HepG2 (cell line): ENCODE data around the gene SMARCA4. TPM values are rescaled to one million over a fixed set of nuclear protein-coding genes. Genes with fewer than 3 reads are reported as not detected.
A peak's percentile ranks its signal among the peaks of the same experiment; 100 is the strongest.

Source experiments
- AGO1 ChIP-seq: fragments of 200-400 bp; formaldehyde crosslinking; IDR thresholded peaks from 2 replicates; pipeline ENCODE4 v1.6.1; 2017; ENCODE audit warnings: mild to moderate bottlenecking, low read depth, low read length, moderate library complexity; ENCODE audit not compliant: poor library complexity, severe bottlenecking
- AGO2 ChIP-seq: fragments of 200-400 bp; formaldehyde crosslinking; optimal IDR thresholded peaks from 2 replicates; pipeline ENCODE3; 2017; ENCODE audit warnings: mild to moderate bottlenecking, low read depth, low read length, moderate library complexity
- CREB3 ChIP-seq: sonication (generic); formaldehyde crosslinking; IDR thresholded peaks from 2 replicates; pipeline ENCODE4 v1.5.0; 2020; ENCODE audit warnings: missing genetic modification reagents
- GMEB2 ChIP-seq: IDR thresholded peaks from 2 replicates; pipeline ENCODE4 v1.6.1; 2016; ENCODE audit warnings: missing biosample characterization, missing genetic modification reagents, low read depth
- HOMEZ ChIP-seq: IDR thresholded peaks from 2 replicates; pipeline ENCODE4 v1.6.1; 2016; ENCODE audit warnings: low read depth
- MAX ChIP-seq: IDR thresholded peaks from 2 replicates; pipeline ENCODE4 v1.6.1; 2012; ENCODE audit warnings: inconsistent platforms
- MBD4 ChIP-seq: IDR thresholded peaks from 2 replicates; pipeline ENCODE4 v1.6.1; 2012; ENCODE audit warnings: low read length, inconsistent platforms, borderline replicate concordance
- MTA3 ChIP-seq: sonication (generic); formaldehyde crosslinking; IDR thresholded peaks from 2 replicates; pipeline ENCODE4 v1.4.0; 2020; ENCODE audit warnings: missing genetic modification reagents
- PHF8 ChIP-seq: sonication (generic); formaldehyde crosslinking; IDR thresholded peaks from 2 replicates; pipeline ENCODE4 v1.5.0; 2020; ENCODE audit warnings: missing genetic modification reagents
- POLR2A ChIP-seq, 2 experiments: IDR thresholded peaks; 2 replicates each; pipeline ENCODE4 v1.6.1; 2011; ENCODE audit warnings: low read depth in 2 of 2, low read length in 2 of 2, mild to moderate bottlenecking in 1 of 2, moderate library complexity in 1 of 2; ENCODE audit not compliant: insufficient read depth in 1 of 2
- POLR2G ChIP-seq: fragments of 200-400 bp; formaldehyde crosslinking; IDR thresholded peaks from 2 replicates; pipeline ENCODE4 v1.6.1; 2018; ENCODE audit warnings: mild to moderate bottlenecking, low read depth, low read length, moderate library complexity
- SAP130 ChIP-seq: IDR thresholded peaks from 2 replicates; pipeline ENCODE4 v1.6.1; 2016; ENCODE audit warnings: low read depth
- TOE1 ChIP-seq: sonication (generic); formaldehyde crosslinking; IDR thresholded peaks from 2 replicates; pipeline ENCODE4 v1.4.0; 2020; ENCODE audit warnings: mild to moderate bottlenecking, missing genetic modification reagents
- ZFYVE20 ChIP-seq: sonication (generic); formaldehyde crosslinking; IDR thresholded peaks from 2 replicates; pipeline ENCODE4 v1.8.0; 2023; ENCODE audit warnings: low read depth, mild to moderate bottlenecking, moderate library complexity, missing genetic modification reagents, borderline replicate concordance
- ZNF232 ChIP-seq: sonication (generic); formaldehyde crosslinking; IDR thresholded peaks from 2 replicates; pipeline ENCODE4 v1.4.0; 2020; ENCODE audit warnings: missing genetic modification reagents, borderline replicate concordance
- ZNF451 ChIP-seq: sonication (generic); formaldehyde crosslinking; IDR thresholded peaks from 2 replicates; pipeline ENCODE4 v1.5.0; 2020; ENCODE audit warnings: mild to moderate bottlenecking, missing genetic modification reagents
- polyA plus RNA-seq, 8 experiments: library from polyadenylated mRNA; depleted of rRNA in 3 of 8; stranded (reverse) in 7 of 8; unstranded in 1 of 8; fragments of >200 nt; fragmentation: Illumina TruSeq in 4 of 8; extraction: Trizol in 4 of 8; gene quantifications; 2 replicates each; pipeline versions ENCODE4 v1.2.1 to v1.2.3, GENCODE V29; 2011 to 2016; ENCODE audit warnings: low read depth in 4 of 8, missing spikeins in 1 of 8, mixed read lengths in 1 of 8; ENCODE audit not compliant: insufficient read depth in 1 of 8
- total RNA-seq, 5 experiments: library from RNA; depleted of rRNA; stranded (reverse); fragments of >200 nt; fragmentation: Illumina TruSeq; extraction: Trizol; gene quantifications; 2 replicates each; pipeline ENCODE4 v1.2.3, GENCODE V29; 2016; ENCODE audit warnings: low read depth in 1 of 5
- TF ChIP-seq, protein P1 (sequence below): sonication (generic); formaldehyde crosslinking; IDR thresholded peaks from 2 replicates; pipeline ENCODE4 v1.5.1; 2020; ENCODE audit warnings: missing genetic modification reagents, mild to moderate bottlenecking, borderline replicate concordance
- TF ChIP-seq, protein P2 (sequence below): sonication (generic); formaldehyde crosslinking; IDR thresholded peaks from 2 replicates; pipeline ENCODE4 v1.4.0; 2020; ENCODE audit warnings: missing genetic modification reagents, borderline replicate concordance
- TF ChIP-seq, protein P3 (sequence below): IDR thresholded peaks from 2 replicates; pipeline ENCODE4 v1.6.1; 2016; ENCODE audit warnings: control low read depth

Gene SMARCA4
- total and polyA plus RNA-seq, 2 of the 13 experiments (the other 11 are each of a cell fraction or from before 2014, with no cell fraction given) = 25.4 to 45.9 TPM

GRCh38 chr19:10921910-10922637, 38.8 kb upstream of the SMARCA4 start (continued):
- TF ChIP-seq, protein P1, sequence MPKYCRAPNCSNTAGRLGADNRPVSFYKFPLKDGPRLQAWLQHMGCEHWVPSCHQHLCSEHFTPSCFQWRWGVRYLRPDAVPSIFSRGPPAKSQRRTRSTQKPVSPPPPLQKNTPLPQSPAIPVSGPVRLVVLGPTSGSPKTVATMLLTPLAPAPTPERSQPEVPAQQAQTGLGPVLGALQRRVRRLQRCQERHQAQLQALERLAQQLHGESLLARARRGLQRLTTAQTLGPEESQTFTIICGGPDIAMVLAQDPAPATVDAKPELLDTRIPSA (CRISPR knock-in tag) = no peak
- TF ChIP-seq ZNF232 (CRISPR knock-in tag) (no peak), HOMEZ (CRISPR knock-in tag) (no peak), POLR2A (IDR thresholded peaks at IDR 0.05; ENCODE audit: insufficient read depth in 1 of 2, low read depth in 2 of 2, low read length in 2 of 2) (peak in 1 of 2 experiments; percentile 24; a peak in 1 of 4 replicates), MAX (no peak), CREB3 (CRISPR knock-in tag) (no peak), MTA3 (no peak), AGO1 (peak; percentile 63), PHF8 (CRISPR knock-in tag) (no peak), AGO2 (peak; percentile 66), GMEB2 (CRISPR knock-in tag) (no peak), SAP130 (no peak), TOE1 (CRISPR knock-in tag) (no peak), ZNF451 (CRISPR knock-in tag) (no peak), POLR2G (0 out of 2 replicates have a peak, but pooled peaks have one; percentile 44), MBD4 (no peak), ZFYVE20 (CRISPR knock-in tag) (no peak)
- TF ChIP-seq, protein P2, sequence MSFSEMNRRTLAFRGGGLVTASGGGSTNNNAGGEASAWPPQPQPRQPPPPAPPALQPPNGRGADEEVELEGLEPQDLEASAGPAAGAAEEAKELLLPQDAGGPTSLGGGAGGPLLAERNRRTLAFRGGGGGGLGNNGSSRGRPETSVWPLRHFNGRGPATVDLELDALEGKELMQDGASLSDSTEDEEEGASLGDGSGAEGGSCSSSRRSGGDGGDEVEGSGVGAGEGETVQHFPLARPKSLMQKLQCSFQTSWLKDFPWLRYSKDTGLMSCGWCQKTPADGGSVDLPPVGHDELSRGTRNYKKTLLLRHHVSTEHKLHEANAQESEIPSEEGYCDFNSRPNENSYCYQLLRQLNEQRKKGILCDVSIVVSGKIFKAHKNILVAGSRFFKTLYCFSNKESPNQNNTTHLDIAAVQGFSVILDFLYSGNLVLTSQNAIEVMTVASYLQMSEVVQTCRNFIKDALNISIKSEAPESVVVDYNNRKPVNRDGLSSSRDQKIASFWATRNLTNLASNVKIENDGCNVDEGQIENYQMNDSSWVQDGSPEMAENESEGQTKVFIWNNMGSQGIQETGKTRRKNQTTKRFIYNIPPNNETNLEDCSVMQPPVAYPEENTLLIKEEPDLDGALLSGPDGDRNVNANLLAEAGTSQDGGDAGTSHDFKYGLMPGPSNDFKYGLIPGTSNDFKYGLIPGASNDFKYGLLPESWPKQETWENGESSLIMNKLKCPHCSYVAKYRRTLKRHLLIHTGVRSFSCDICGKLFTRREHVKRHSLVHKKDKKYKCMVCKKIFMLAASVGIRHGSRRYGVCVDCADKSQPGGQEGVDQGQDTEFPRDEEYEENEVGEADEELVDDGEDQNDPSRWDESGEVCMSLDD (CRISPR knock-in tag) = no peak
- TF ChIP-seq, protein P3, sequence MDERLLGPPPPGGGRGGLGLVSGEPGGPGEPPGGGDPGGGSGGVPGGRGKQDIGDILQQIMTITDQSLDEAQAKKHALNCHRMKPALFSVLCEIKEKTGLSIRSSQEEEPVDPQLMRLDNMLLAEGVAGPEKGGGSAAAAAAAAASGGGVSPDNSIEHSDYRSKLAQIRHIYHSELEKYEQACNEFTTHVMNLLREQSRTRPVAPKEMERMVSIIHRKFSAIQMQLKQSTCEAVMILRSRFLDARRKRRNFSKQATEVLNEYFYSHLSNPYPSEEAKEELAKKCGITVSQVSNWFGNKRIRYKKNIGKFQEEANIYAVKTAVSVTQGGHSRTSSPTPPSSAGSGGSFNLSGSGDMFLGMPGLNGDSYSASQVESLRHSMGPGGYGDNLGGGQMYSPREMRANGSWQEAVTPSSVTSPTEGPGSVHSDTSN (CRISPR knock-in tag) = no peak
